HG03442 (cell line): Measurements from ENCODE around the gene INO80.

Source experiments
- ATAC-seq: cut with Tn5 transposase; IDR thresholded peaks from one replicate; pipeline ENCODE4 v1.9.1; 2021; ENCODE audit warnings: mild to moderate bottlenecking, moderate library complexity; ENCODE audit not compliant: unreplicated experiment

The INO80 gene

DNA sequence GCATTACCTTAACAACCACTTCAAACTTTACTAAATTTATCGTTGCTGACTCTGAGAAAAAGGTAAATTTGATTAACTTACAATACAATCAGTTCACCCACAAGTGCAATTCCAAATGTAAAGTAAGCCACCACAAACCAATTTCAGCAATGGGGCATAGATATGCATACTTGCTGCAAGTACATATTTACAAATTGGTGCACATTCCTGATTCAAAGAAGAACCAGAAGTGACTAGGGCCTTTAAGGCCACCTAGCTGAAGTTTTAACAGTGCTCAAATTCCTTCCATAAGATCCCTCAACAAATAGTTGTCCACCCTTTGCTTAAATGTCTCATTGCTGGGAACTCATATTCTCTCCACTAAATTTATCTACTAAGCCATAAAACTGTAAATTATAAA lies 67.2 kb downstream of the INO80 start:
- ATAC-seq = no peak

DNA sequence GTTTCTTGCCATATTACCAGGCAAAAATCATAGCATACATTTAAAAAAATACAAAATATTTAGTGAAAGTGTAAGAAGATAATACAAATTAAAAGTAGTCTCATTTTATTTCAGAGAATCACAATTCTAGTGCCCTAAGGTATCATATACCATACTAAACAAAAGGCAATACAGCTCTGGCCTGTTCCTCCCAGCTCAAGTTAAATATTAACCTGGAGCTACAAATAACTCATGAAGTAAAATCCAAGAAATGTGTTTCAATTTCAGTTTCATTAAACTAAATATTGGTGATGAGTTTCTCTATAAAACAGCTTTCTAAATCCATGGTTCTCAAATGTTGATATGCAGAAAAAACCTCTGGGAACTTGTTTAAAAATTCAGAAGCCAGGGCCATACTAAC lies 67.7 kb downstream of the INO80 start:
- no peak for ATAC-seq

DNA sequence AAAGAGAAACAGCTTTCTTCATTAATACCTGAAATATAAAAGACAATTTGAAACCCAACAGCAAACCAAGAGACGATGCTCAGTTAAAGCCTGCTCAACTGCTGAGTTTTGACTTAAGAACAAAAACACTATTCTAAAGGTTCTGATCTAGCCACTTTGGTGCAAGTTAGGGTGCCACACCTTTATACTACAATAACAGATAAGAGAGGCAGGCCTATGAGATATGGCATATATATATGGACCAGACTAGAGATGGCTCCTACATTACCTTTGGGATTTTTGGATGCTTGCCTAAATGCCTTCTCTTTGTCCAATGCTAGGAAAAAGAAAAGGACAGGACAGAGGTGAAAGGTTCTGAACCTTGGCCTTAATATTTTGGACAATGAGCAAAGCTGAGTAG lies 68.6 kb downstream of the INO80 start:
- no peak for ATAC-seq

DNA sequence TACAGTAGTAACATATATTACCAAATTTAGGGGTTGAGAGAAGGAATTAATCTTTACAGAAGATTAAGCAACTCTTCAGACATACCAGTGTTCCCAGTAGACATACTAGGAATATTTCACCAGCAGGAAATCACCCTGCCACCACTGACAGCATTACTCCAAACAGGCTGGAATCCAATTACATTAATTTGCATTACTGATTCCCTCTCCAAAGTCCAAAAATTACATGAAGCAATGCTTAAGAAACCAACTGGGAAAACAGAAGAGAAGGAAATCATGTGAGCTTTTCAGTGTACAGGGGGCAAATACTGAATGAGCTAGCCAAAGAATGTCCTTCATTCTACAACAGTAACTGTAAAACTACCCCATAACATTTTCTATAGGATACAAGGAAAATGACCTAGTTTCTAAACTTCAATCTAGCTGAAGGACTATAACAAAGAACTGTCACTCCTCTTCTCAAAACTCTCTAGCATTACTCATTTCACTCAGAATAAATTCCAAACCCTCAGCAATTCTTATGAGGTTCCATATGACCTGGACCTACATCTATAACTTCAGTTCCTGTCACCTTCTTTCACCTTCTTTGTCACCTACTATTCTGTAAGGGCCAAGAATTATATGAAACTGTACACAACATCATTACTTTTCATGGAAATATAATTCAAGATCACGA lies 72.7 kb downstream of the INO80 start:
- ATAC-seq = no peak

DNA sequence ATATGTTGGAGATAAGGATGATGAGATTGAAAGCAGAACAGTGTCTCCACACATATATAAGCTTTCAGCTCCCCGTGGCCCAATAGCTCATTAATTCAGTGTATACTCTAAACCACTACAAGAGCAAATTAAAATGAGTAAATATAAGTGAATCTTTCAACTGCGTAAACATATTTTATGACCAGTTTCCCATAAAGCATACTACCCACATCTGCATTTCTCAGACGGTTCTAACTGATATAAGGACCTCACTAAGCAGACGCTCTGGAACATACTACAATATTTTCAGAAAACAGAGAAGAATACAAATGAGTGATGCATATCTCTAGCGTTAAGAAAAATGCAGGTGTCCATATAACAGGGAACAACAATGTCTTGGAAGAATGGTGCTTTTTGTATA lies 73.2 kb downstream of the INO80 start:
- no peak for ATAC-seq

DNA sequence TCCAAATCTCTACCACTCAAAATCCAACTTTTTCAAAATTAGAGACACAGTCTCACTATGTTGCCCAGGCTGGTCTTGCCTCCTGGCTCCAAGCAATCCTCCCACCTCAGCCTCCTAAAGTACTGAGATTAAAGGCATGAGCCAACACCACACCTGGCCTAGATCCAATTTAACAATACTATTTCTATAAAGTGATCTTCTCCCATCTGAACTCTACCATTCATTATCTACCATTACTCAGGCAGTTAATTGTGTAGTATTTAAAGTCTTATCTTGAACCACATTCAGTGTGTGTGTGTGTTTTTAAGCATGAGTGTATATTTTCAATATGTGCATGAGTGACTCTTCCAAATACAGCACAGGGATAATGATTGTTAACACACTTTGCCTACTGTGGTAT lies 77.0 kb downstream of the INO80 start:
- ATAC-seq = no peak

DNA sequence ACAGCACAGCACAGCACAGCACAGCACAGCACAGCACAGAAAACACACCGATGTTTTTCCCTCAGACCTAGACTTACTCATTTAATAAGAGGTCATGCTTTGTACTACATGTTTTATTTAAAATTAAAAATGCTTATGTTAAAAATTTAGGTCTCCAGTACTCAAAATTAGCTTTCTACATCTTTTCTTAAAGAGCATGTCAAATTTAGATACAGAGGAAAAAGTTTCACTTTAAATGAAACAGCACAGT lies 84.1 kb downstream of the INO80 start:
- no peak for ATAC-seq

DNA sequence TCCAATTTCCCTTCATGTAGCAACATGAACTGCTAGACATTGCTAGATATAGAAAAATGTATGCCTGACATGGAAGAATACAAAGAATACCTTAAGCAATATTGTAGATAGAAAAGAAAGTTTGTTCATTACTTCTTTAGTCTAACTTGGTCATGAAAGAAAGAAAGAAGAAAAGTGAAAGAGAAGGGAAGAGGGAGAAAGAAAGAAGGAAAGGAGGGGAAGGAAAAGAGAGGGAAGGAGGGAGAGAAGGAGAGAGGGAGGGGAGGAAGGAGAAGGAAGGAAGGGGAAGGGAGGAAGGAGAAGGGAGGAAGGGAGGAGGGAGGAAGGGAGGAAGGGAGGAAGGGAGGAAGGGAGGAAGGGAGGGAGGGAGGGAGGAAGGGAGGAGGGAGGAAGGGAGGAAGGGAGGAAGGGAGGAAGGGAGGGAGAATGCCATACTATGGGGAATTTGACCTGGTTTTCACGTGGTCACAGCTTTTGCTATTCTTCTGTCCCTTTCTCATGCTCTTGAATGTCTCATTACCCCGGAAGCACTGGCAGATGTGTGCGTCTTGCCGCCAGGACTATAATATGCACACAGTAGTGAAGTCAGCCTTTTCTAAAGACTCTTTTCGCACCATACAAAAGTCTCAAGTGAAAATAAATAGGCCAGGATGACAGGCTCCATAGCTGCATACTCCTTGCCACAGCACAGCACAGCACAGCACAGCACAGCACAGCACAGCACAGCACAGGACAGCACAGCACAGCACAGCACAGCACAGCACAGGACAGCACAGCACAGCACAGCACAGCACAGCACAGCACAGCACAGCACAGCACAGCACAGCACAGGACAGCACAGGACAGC lies 84.6 kb downstream of the INO80 start:
- no peak for ATAC-seq

DNA sequence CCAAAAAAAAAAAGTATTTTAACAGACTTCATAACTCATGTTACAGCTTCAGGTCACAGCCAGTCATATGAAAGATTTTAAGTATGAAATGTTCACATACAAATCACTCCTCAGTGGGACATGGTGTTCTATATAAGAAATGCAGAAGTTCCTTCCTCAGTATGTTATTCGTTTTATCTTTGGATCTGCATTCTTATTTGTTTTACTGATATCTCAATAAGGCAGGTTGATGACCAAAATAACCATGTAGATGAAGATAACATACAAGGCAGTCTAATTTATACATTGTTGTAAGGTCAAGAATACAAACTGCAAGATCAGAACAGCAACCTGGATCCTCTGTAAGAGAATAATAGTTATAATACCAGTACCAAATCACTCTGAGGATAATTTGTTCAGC lies 87.2 kb downstream of the INO80 start:
- ATAC-seq = no peak

DNA sequence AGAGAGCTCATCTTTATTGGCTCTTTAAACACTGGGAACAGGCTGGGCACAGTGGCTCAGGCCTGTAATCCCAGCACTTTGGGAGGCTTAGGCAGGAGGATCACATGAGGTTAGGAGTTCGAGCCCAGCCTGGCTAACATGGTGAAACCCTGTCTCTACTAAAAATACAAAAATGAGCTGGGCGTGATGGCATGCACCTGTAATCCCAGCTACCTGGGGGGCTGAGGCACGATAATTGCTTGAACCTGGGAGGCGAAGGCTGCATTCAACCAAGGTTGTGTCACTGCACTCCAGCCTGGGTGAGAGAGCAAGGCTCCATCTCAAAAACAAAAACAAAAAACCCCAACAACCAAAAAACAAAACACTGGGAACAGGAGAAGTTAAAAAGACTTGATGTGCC lies 90.7 kb downstream of the INO80 start:
- ATAC-seq = no peak

DNA sequence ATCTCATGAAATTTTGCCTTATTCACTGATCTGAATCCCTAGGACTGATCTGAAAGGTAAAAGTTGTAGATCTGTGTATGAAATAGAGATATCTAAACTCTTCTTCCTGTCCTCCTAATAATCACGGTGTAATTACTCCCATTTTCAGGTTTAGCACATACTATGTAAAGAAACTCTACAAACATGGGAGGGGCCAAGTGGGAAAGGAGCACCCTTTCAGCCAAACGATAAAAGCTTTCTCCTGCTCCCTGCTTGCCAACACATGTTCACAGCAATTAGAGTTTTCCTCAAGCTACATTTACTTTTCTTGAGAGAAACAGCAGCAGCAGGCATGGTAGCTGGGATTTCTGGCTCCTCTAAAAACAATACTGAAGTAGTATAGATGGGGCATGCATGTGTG lies 91.2 kb downstream of the INO80 start:
- ATAC-seq = no peak

DNA sequence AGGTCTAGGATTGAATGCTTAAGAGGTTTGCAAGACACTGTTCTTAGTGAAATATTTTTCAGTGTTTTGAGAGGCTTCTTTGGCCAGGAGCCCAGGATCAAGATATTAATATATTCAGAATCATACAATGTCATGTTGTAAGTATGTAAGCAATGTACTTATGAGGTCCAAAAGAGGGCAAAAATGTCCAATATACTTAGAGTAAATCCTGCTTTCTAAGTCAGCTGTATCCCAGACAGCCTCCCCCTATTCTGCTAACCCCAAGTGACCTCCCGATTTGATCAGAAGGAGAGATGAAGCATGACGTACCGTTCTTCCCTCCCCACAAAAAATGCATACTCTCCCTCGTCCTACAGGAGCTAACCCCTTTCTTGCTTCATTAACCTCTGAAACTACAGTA lies 91.9 kb downstream of the INO80 start:
- ATAC-seq = no peak

- no peak for ATAC-seq
Observed at GRCh38 chr15:41022487-41023090, 93.5 kb downstream of the INO80 start.

GRCh38 chr15:41020829-41021228 lies 95.3 kb downstream of the INO80 start:
- ATAC-seq = no peak

GRCh38 chr15:41020311-41020710 lies 95.8 kb downstream of the INO80 start:
- no peak for ATAC-seq

DNA sequence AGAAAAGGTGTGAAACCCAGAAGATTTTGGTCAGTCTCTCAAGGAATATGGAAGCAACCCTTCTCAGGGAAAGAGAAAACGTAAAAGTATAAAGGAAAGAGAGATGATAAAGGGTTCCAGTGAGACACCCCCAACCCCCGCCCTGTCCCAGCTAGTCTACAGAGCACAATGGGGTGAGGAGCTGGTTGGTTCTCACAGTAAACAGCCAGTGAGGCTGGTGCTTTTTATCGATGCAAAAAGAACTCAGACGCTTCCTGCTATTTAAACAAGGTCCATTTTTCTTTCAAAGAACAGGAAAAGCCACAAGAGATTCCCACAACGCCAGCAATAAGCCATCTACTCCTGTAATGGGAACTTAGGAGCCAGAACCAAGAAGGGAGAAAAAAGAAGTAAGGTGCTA lies 96.9 kb downstream of the INO80 start:
- no peak for ATAC-seq

DNA sequence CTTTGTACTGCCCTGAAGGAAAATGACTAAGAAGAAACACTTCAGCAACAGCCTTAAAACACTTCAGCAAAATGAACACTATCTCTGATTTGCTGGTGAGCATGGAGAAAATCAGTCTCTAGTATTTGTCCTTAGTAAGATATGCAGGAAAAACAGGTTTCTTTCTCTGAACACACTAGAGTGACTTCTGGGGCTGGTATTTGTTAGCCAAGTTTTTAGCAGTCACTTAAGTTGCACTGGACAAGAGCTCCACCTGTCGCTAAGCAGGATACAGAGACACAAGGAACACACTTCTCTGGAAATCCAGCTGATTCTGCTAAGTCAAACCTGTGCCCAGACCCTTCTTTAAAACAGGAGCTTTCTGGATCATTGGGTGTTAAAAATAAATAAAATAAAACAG lies 97.5 kb downstream of the INO80 start:
- ATAC-seq = no peak

GRCh38 chr15:41017066-41017735 lies 98.9 kb downstream of the INO80 start:
- ATAC-seq = no peak

DNA sequence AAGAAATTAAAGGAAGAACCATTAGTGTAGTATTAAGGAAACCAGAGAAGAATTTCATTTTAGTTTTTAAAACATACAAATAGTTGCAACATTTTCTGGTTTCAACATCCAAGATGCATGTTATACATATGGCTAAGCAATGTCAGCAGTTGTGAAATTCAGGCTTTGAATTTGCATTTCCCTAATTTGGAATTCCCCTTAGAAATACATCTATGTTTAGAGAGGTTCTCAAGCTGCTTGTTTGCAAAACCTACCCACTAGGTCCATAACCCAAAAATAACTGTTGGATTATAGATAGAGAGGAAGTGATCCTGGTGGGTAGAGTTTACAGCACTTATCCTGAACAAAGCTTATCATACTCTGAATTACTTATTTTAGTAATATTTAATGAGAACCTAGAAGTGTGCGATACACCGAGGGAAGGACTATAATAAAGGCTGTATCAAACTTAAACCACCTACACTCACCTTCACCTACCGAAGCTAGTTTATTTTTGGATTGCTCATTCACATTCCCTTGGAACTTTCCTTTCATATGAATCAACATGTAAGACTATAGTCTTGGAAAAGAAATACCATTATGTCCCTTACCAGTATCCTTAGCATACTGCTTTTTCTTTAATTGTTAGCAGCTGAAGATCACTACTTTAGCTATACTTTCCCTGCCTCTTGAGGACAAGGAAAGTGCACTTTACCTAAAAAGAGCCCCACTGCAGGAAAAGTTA lies 102.2 kb downstream of the INO80 start:
- peak; percentile 68 for ATAC-seq

DNA sequence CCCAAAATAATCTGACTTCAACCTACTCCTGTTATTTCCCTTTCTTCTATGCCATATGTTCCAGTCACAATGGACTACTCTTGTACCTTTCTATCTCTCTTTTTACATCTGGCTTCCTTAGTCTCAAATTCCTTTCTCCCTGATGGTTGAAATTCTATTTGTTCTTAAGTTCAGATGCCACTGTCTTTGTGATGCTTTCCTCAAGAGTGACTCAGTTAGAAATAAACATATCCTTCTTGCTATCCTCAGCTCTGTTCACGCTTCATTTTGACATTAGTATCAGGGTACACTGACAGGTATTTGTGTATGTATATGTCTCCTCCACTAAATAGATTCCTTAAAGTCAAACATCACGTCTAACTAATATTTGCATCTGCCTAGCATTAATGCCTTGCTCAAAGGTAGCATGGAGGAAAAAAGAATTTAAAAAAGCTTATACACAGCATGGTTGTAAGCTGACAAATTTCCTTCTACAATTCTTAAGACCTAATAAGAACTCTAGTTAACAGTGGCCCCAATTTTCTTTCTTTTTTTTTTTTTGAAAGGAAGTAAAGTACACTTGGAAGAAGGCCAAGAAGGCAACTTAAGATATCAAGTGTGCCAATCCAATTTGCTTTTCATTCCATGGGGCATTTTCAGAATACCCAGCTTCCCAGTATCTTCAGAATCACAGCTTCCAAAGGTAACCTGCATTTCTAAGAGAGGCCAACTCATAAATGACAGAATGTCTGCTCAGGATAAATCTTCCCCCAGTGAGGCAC lies 104.8 kb downstream of the INO80 start:
- ATAC-seq = no peak

DNA sequence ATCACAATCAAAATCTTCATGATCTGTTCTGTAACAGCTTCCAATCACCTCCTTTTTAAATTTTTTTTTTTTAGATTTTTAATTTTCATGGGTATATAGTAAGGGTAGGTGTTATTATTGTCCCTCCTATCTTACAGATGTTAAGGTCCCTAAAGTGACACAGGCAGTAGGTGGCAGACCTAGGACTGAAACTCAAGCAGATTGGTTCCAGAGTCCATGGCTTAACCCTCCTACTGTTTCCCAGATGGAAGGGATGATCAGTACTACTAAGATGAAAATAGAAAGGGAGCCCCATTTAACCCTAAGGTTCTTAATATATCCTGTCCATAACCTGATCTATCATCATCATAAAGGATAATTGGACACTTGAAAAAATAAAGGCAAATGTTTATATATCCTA lies 105.7 kb downstream of the INO80 start:
- no peak for ATAC-seq
